ENCODE measurements around the gene ACO1.

The ACO1 gene

DNA sequence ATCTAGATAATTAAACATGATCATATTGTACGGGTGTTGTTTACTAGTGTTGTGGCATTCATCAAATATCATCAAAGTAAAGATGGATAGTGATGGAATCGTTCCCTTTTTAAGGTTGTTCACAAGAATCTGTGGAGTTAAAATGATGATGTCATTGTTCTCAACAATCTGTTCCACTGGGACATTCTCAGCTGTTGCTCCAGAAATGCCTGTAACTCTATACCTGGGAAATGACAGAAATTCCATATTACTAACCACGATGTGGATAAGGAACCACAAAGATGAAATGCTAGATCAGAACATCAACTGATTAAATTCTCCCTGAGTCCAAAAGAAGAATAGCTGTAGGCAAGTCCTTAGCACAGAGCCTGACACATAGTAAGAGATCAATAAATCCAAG is 103.5 kb downstream of the ACO1 start:
- no peak for DNase-seq (ENCODE audit: low spot score)

DNA sequence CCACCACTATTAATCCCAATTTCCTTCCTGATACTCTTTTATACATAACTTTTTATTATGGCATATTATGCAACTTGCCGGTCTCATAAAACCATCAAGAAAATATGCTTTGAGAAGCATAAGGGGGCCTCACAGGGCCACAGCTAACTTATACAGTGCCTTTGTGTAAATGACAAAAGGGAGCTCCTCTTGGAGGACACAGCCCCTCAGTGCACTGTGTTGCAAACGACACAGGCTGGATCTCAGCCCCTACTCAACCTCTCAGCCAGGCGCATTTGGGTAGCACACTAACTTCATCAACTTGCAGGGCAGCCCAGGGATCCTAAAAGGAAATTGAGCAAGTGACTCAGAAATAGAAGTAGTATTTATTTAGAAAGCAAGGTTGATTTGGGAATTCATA is 106.2 kb downstream of the ACO1 start:
- no peak for DNase-seq (ENCODE audit: low spot score)

DNA sequence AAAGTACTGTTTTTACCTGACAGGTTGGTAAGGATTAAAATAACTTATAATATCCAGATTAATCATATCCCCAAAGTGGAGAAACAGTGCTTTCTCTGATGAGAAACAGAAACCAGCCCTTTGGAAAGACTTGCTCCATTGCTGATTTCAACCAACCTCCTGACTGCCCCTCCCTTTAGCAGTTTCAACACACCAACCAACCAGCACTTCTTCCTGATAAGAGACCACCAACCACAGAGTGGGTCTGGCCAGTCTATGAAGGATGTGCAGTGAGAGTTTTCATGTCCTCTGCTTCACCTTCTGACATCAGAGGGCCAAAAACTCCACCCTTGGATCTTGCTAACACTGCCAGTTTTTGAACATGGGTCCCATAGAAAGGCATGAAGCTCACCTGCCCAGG is 113.5 kb downstream of the ACO1 start:
- no peak for DNase-seq (ENCODE audit: low spot score)

DNA sequence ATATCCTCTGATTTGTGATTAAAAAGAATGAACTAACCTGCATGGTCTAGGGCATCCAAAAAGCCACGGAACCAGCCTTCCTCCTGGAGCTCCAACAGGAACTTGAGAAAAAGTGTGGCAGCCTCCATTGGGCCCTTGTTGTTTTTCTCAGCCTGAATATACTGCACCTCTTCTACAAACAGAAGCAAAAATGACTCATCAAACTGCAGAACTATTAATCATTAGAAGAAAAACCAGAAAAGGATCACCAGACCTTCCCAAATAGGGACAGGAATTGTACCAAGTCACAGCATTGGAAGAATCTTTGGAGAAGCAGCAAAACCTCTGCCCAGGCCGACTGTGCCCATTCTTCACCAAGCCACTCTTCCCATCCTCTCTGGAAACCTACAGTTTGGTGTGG is 116.3 kb downstream of the ACO1 start:
- DNase-seq (ENCODE audit: low spot score) = no peak

DNA sequence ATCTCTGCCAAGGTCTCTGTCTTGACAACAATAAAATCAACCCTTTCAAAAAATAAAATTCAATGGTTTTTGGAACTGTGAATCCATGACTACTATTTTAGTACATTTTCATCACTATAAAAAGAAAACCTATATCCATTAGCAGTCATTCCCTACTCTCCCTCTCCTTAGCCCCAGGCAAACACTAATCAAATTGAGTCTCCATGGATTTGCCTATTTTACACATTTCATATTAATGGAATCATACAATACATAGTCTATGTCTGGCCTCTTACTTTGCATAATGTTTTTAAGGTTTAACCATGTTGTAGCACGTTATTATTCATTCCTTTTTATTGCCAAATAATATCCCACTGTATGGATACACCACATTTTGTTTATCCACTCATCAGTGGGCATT is 117.4 kb downstream of the ACO1 start:
- DNase-seq (ENCODE audit: low spot score) = no peak

DNA sequence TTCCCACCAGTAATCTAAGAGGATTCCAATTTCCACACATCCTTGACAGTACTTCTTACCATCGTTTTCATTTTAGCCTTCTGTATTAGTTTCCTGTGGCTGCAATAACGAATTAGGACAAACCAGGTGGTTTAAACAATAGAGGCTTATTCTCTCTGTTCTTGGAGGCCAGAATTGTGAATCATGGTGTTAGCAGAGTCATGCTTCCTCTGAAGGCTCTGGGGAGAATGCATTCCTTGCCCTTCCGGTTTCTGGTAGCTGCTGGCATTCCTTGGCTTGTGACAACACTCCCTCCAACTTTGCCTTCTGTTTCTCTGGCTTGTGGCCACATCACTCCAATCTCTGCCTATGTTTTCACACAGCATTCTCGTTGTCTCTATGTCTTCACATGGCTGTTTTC is 118.0 kb downstream of the ACO1 start:
- no peak for DNase-seq (ENCODE audit: low spot score)

DNA sequence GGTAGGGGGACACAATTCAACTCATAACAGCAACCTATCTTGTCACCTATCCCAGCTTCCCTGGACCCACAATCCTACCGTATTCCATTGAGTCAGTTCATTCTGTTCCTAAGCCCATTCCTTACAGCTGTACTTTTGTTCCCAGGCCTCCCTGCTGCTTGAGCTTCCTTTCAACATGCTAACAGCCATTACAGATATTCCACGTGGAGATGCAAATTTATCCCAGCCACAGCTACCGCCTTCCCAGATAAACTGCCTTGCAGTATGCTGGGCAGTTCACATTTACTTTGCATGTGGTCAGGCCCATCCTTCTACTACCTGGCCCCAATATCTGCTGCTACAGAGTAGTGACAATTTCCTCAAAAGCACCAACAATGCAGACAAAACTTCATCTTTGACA is 118.6 kb downstream of the ACO1 start:
- DNase-seq (ENCODE audit: low spot score) = no peak
